HG03457 (cell line): ENCODE measurements around the gene SLC4A1.
"Not testable (repeated sequence)": the region's sequence is repeated elsewhere in the genome, so short reads cannot be mapped to it uniquely, and the experiment has no call there.

Source experiments
- ATAC-seq: cut with Tn5 transposase; IDR thresholded peaks from one replicate; pipeline ENCODE4 v1.9.1; 2021; ENCODE audit warnings: moderate number of reproducible peaks; ENCODE audit not compliant: unreplicated experiment

Gene SLC4A1

DNA sequence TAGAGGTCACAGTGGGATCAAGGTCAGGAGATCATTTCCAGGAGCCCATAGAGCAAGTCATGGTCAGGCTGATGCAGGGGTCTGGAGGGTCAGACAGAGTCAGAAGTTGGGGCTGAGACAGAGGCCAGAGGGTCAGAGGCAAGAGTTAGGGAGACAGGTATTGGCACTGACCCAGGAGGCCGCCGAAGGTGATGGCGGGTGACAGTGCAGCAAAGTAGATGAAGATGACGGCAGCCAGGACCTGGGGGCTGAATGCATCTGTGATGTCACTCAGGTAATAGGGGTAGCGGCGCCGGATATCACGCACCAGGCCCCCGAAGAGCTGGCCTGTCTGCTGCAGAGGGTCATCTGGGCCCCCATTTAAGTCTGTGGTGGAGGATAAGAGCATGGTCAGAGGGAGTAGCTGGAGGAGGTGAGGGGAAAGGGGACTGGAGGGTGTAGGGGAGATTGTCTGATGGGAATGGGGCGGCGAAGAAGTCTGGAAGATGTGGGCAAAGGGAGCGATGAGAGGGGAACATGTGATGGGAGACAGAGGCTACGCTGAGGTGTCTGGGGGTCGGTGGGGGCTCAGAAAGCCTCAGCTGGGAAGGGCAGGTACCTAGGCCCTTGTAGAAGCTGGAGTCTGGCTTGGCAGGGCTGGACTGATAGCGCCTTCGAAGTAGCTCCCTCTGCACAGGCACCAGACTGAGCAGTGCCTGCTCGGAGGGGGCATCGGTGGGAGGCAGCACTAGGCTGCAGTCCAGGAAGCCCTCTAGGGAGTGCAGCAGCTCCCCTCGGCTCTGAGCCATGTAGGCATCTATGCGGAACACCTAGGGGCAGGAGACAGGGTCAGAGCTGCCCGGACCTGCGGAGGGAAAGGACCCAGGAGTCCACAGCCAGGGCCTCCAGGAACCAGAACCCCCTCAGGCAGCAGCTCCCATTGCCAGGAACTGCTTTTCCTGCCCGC, 9.8 kb downstream of the SLC4A1 start:
- ATAC-seq, result no peak

DNA sequence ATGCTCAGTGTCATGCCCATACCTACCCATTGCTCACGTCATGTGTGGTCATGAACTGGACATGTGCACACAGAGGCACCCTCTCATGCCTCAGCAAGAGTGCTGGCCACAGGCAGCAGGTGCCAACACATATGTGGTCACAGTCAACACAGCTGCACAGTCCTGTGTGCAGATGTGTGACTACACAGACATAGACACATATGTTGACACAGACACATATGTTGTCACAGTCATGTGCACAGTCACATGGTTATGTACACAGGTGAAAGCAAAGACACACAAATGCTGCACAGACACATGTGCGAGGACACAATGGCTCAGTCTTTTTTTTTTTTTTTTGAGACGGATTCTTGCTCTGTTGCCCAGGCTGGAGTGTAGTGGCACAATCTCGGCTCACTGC, 11.3 kb downstream of the SLC4A1 start:
- ATAC-seq, result no peak

DNA sequence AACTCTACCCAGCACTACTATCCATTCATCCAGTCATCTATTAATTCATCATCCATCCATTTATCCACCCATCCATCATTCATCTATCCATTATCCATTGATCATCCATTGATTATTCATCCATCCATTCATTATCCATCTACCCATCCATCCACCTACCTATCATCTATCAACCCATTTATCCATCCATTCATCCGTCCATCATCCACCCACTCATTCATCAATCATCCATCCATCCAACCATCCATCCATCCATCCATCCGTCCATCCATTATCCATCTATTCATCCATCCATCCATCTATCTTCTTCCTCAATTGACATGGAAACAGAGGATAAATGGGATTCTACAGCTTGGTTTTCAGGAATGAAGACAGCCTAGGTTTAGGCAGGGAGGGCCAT, 12.0 kb downstream of the SLC4A1 start:
- no peak for ATAC-seq

DNA sequence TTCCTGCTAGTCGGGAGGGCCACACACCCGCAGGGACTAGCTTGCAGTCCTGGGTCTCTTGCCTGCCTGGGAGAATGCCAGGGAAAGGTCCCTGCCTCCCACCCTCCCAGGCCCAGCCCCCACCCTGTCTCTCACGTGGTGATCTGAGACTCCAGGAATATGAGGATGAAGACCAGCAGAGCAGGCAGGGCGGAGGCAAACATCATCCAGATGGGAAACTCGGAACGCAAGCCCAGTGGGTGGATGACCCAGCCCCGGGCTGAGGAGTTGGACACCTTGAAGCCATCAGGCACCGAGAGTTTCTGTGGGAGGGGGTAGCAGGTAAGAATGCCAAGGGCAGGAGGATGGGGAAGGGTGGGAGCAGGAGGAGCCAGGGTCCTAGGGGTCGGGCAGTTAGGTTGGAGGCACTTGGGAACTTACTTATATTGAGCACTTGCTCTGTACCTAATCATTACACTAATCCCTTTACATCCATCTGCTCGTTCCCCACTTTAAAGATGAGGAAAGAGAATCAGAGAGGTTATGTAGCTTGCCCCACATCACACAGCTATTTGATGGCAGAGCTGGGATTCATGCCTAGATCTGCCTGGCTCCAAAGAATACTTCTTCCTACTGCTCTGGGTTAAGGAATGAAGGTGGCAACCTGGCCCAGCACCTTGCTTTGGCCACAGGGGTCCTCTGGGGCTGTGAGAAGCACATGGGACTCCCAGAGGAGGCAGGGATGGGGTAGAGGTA, 13.4 kb downstream of the SLC4A1 start:
- ATAC-seq, result no peak

DNA sequence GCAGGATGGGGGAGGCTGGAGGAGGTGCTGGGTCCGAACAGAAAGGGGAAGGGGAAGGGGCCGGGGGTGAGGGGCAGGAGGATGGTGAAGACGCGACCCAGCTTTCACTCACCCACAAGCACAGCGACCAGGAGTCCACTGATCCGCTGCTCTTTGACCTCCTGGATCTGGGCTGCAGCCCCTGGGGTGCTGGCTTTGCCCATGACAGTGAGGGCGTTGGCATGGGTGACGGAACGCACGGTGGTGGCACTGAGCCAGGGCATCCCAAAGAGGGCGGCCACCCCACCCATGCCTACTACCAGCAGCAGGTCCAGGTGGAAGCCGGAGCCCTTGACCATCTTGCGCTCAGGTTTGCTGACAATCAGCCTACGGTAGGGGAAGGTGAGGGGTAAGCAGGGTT, 14.9 kb downstream of the SLC4A1 start:
- no peak for ATAC-seq

DNA sequence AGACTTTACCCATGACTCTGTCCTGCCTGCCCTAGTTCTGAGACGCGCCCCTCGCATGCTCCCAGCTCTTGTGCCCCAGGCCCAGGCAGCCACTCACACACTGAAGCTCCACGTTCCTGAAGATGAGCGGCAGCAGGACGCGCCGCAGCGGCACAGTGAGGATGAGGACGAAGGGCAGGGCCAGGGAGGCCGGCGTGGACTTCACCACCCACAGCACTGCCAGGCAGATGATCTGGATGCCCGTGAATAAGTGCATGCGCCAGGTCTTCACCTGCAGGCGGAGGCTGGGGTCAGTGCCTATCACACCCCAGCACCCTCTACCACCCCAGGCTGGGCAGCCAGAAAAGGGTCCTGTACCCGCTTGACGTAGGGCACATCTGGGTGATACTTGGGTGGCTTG, 16.9 kb downstream of the SLC4A1 start:
- no peak for ATAC-seq

DNA sequence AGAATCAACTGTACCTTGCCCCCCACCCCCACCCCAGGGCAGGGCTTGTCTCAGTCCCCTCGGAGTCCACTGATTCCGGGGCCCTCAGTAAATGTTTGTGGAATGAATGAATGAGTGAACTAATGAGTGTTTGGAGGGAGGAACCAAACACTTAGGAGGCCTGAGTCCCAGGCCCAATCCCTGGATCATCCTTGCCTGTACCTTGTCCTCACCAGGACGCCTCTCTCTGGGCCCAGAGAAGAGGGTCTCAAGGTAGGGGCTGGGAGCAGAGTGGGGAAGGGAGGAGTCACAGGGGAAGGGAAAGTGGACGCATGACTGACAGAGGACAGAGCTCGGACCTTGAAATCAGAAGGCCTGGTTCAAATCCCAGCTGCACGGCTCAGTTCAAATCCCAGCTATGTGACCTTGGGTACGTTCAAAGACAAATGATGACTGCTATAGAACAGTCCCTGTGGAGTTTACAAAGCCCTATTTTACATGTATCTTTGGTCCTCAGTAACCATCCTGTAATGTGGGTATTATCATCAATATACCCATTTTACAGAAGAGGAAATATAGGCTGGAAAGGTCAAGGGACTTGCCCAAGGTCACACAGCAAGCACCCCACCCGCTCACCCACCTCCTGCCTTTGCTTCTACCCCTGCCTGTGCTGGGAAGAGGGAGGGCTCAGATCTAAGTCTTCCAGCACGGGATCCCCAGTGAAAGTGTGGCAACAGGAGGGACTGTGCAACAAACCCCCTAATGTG, 18.3 kb downstream of the SLC4A1 start:
- no peak for ATAC-seq

DNA sequence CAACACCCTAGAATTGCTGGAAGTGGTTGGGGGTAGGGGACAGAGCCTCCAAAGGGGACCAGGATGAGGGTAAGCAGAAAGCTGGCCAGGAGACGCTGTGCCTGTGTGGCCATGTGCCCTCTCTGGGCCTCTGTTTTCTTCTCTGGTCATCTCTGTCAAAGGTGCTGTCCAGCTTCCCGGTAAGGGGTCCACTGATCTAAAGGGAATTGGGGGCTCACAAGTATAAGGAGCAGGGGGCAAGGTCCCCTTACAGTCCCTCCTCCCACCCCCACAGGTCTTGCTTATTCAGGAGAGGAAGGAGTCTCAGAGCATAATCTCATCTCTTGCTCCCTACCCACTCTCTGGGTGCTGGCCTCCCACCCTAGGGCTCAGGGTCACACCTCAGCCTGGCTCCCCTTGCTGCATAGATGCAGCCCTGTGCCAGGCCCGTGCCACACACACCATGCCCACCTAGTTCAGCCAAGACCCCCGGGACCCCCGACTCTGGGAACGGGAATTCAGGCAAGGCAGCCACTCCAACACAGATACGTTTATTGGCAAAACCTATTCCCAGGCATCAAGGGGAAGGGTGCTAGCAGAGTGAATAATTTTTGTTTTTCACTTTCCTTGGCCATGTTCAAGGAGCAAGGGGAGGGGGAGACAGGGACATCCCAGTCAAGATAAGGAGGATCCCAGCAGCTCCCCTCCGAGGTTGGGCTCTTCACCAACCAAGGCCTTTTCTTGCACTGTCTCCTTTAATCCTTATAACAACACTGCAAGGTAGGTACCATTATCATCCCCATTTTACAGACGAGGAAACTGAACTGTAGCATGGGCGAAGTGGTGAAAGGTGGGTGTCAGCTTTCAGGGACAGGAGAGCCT, 19.8 kb downstream of the SLC4A1 start:
- no peak for ATAC-seq

DNA sequence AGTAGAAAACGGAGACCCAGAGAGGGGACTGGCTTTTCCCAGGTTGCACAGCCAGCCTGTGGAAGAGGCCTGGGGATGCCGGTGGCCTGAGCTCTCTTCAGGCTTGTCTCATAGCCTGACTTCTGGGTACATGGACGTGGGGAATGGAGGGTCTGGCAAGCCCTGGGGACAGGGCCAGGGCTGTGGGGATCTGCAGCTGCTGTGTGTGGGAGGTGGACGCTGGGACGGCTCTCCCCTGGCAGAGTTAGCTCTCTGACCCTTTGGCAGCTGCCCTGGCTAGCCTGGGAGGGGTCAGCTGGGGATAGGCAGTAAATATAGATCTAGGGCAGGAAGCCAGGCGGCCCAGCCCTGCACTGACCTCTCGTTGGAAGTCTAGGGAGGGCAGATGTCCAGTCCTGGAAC, 20.5 kb downstream of the SLC4A1 start:
- ATAC-seq, result no peak

DNA sequence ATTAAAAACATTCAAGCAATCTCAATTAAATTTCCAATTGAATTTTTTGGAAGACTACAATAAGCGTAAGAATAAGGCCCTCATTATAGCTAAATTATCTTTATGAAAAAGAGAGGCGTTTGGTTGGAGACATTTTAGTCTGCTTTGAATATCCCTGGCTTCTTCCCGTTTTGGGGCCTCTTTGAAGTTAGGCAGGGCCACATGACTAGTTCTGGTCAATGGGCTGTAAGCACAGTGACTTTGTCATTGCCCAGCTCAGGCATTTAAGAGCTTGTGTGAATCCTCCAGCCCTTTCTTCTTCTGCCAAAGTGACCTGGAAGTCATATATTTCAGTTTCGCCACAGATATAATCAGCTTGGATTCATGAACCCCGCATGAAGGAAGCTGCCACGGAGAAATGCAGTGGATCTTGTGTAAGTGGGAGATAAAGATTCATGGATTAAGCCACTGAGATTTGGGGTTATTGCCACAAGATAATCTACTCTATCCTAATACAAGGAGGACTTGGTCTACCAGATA, 26.8 kb downstream of the SLC4A1 start:
- ATAC-seq, result no peak

DNA sequence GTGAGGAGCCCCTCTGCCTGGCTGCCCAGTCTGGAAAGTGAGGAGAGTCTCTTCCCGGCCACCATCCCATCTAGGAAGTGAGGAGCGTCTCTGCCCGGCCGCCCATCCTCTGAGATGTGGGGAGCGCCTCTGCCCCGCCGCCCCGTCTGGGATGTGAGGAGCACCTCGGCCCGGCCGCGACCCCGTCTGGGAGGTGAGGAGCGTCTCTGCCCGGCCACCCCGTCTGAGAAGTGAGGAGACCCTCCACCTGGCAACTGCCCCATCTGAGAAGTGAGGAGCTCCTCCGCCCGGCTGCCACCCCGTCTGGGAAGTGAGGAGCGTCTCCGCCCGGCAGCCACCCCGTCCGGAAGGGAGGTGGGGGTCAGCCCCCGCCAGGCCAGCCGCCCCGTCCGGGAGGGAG, 30.0 kb downstream of the SLC4A1 start:
- not testable (repeated sequence) for ATAC-seq

DNA sequence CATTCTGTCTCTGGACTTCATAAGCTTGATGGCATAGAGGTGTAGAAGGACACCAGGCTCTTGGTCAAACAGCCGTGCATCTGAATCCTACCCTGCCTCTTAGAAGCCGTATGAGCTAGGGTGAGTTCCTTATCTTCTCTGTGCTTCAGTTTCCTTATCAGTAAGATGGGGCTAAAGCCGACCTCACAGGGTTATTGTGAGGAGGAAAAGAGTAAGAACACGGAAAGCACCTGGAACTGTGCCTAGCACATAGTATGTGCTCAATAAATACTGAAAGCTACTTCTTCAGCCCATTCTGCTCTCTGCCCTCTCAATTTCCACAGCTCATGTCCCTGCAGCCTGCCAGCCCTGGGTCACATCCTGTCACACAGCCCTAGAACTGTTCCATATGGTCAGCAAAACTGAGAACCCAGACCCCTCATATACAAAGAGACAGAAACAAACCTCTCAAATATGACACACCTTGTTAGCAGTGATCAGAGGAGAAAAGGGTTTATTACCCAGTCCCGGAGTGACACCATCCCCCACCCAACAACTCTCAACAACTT, 31.4 kb downstream of the SLC4A1 start:
- no peak for ATAC-seq

DNA sequence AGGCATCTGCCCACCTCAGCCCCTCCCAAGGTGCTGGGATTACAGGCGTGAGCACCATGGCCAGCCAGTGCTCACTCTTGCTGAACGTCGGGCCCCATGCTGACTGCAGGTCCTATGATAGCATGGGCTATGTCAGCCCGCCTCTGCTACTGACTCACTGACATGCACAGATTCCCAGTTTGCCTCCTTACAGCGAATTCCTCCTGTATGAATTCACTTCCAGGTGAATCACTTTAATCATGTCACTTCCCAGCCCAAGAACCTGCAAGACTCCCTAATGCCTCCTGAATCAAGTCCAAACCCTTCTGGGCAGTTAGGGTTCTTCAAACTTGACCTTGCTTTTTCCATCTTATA, 32.4 kb downstream of the SLC4A1 start:
- ATAC-seq, result no peak

DNA sequence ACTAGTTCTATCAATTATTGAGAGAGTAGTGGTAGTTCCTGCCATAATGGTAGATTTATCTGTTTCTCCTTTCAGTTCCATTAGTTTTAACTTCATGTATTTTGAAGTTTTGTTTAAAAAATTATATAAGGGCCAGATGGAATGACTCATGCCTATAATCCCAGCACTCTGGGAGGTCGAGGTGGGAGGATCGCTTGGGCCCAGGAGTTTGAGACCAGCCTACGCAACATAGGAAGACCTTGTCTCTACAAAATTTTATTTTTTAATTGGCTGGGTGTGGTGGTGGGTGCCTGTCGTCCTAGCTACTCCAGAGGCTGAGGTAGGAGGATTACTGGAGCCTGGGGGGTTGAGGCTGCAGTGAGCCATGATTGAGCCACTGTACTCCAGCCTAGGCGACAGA, 34.4 kb downstream of the SLC4A1 start:
- ATAC-seq, result no peak

DNA sequence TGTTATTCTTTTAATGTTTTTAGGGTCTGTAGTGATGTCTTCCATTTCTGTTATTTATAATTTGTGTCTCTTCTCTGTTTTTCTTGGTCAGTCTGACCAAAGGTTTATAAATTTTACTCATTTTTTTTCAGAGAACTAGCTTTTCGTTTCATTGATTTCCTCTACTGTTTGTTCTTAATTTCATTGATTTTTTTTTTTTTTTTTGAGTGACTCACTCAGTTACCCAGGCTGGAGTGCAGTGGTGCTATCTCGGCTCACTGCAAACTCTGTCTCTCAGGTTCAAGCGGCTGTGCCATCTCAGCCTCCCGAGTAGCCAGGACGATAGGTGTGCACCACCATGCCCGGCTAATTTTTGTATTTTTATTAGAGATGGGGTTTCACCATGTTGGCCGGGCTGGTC, 35.9 kb downstream of the SLC4A1 start:
- ATAC-seq, result no peak

DNA sequence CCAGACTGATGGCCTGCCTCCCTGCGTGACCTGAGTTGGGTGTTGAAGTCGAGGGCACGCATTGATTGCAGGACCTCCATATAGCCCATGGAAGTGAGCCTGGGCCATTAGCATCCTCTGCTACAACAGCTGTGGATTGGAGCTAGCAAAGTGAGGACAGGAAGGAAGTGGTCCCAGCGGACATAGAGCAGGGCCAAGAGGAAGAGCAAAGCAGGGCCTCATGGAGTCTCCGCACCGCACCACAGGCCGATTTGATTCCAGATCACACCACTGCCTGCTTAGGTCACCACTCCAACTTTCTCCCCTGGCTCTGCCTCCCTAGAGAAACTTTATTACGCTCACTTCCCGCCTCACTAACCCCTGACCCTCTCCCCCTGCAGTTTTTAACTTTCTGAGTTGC, 37.8 kb downstream of the SLC4A1 start:
- ATAC-seq, result no peak

DNA sequence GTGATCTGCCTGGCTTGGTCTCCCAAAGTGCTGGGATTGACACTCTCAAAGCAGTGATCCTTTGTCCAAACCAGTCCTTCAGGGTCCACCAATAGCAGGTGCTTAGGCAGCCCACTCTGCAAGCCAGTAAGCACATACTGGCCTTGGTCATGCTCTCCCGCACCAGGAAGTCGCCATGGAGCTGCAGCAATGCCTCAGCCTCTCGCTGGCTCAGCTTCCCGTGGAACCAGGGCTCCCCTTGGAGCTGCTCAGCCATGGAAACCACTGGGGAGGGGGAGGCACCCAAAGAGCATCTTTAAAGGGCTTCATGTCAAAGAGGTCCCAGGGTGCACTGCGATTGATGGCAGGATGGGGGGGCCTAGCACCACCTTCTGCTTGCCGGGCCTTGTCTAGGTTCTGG, 38.8 kb downstream of the SLC4A1 start:
- ATAC-seq, result no peak

DNA sequence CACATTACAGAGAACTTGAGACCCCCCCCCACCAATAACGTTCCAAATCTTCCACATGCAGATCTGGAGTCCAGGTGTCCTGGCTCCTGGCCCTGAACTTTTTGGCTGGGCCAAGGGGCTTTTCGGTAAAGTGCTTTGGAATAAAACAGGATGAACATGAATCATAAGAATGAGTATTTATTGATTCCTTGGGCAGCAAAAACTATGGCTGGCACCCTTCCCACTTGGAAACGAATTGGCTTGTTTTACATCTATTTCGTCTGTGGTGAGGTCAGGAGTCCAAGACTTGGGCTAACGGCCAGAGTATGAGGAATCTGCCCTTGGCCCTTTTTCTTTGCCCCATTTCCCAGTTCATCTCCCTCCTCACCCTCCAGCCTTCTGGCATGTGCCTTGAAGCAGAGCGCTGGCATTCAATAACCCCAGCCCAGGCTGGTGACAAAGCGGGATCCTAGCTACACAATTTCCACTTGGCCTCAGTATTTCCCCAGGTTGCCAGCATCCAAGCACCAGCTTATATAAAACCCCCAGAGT, 44.3 kb downstream of the SLC4A1 start:
- no peak for ATAC-seq

DNA sequence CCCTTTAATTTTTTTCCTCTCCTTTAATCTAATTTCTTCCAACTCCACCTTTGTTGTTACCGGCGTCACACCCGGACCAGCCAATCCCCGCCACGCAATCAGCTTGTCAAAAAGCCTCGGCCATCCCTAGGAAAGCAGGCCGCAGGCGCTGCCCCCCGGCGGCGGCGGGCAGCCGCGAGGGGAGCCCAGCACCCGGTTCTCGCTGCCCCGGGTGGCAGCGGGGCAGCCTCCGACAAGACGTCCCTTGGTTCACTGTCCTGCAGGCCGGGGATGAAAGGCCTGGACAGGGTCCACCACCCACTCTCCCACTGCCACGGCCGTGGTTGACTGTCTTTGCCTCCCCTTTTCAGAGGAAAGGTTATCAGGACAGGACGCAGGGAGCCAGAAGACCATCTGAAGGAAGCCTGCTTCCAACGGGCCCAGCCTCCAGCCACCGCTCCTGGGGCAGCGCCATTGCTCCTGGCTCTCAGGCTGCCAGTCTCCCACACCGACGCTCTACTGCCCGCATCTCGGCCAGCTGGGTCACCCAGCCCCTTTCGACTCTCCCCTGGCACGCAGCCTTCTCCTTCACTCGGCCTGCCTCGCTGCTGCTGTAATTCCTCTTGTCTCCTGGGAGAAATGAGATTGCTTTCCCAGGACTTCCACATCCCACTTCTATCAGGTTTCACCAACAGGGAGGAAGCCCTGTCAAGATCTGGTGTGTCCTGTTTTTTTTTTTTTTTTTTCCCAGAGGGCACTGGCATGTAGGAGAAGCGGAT, 45.6 kb downstream of the SLC4A1 start:
- ATAC-seq, result no peak

DNA sequence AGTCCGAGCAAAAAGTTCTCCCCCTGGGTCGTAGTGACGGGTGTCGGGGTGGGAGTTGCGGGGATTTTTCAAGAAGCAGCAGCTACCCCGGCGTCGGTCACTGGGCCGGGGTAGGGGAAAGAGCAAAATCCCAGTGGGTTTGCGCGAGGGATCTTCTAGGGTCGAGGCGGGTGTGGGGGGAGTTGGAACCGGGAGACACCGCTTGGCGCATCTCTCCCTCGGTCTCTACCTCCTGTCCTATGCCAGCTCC, 46.1 kb downstream of the SLC4A1 start:
- ATAC-seq, result no peak
